DOHH2 (cell line): ENCODE measurements around the gene EEF1A1.

Experiments used
- CTCF ChIP-seq: fragments of 200-600 bp; sonication (generic); IDR thresholded peaks from one replicate; pipeline ENCODE4 v1.5.1; 2014; ENCODE audit warnings: antibody characterized with exemption, mild to moderate bottlenecking, low read depth, low read length; ENCODE audit not compliant: poor library complexity, severe bottlenecking
- EZH2phosphoT487 ChIP-seq: fragments of 200-600 bp; sonication (generic); IDR thresholded peaks from 2 replicates; pipeline ENCODE4 v1.6.1; 2017; ENCODE audit warnings: borderline replicate concordance, mild to moderate bottlenecking, antibody characterized with exemption, low read length, moderate library complexity, mixed read lengths

DNA sequence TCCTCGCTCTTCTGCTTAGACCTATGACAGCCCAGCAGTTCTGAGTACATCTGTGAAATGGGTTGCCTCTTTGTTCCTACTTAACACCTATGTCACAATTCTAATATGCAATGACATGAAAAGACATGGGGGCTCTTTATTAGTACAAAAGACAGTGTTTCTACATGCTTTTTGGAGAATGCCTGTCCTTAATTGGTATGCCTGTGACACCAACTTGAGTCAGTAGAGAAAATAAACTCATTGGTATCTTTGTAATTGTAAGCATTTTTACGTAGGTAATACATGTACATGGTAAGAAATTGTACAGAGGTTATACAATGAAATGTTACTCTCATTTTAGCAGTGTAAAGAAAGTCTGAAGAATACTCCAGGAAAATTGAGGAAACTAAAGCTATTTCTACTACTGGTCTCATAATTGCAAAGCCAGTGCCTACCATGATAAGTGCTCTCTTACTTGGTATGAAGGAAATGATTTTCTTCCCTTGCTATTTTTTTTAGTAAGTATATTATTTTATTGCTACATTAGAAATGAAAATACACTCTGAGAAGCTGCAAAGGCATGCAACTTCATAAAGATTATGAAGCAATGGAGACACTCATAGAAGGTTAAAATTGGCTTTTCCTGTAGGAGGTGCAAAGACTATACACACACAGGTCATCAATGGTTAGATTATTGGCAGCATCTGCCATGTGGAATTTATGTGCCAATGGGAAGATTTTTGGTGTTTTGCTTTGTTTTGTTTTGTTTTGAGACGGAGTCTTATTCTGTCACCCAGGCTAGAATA lies 4.9 kb upstream of the EEF1A1 start:
- TF ChIP-seq CTCF (no peak), EZH2phosphoT487 (no peak)
